Measurements from ENCODE around the gene BEGAIN.

DNA sequence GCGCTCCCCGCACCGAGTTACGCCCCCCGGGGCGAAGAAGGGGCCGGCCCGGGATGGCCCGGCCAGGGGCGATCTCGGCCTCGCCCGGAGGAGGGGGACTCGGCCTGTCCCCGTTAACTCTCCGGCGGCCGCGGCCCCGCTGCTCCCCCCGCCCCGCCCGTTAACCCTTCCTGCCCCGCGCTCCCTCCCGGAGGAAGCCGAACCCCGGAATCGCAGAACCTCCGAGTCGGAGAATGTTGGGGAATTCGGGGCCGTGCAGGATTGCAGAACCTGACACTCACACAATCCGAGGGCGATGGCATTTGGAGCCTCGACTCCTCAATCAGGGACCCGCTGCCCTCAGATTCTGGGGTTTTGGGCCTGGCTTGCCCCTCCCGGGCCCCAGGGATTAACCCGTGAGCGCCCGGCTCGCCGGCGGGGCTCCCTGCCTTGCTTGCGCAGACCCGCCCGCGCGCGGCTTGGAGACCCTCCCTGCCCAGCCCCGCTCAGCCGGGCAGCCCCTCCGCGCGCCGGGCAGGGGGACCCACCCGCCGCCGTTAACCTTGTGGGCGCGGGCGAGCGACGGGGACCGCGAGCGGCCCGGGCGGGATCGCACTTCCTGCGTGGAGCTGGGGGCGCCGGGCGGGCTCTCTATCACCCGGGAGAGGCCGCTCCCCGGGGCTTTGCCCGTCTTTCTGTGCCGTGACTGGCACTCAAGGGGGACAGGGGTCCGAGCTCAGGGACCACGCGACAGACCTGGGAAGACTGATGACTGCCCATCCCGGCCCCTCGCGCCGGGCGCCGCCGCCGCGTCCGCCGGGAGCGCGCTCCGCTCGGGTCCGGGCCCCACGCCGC is 18.8 kb downstream of the BEGAIN start:
- TF ChIP-seq CTCF (IDR thresholded peaks at IDR 0.05), result no peak
- TF ChIP-seq POLR2AphosphoS5 (IDR thresholded peaks at IDR 0.05), result no peak
